ENCODE data around the gene GNGT2. TPM values are rescaled to one million over a fixed set of nuclear protein-coding genes. Genes with fewer than 3 reads are reported as not detected.

GNGT2 gene
- total RNA-seq, result 2.8 and 8.5 TPM in 2 replicates

GRCh38 chr17:49210158-49211029 lies at the start of gene GNGT2, which contains the start of gene ABI3:
TSS of gene GNGT2 (minus strand) at chr17:49210574. CDS start at chr17:49207422, 3,152 bp downstream.
TSS of gene ABI3 (plus strand) at chr17:49210707. CDS start at chr17:49210725, 18 bp downstream.

DNA sequence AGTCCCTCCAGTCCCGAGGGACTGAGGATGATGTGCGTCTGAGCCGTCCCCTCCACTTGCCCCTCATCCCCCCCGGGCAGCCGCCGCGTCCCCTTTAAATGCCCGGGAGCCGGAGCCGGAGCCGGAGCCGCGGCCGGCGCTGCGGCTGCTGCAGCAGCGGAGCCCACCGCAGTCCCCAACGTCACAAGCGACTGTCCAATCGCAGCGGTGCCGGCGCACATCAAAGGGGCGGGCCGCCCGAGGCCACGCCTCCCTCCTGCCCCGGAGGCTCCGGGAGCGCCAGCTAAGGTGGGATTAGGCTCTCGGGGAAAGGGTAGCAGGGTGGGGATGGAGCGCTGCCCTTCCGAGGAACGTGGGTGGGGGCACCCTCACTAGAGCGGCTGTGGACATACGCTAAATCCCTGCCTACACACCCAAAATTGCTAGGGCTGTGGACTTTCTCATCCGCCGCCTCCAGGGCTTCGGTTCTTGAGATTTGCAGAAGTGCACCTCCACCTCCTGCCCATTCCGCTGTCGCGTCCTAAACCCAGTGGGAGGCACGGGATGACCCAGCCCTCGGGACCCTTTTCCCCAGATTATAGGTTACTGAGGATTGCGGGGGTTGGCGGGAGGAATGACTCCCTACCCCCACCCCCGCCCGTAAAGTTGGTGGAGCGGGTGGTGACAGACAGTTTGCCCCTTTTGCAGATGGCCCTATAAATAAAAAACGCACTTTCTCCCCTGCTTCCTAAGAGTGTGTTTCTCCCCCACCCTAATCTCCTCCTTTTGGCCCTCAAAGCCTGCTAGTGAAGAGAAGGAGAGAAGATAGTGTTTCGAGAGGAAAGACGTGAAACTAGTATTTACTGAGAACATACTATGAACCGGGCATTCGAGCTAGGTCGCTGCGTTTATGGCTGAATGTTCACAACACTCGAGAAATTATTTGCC lies 20.5 kb upstream of the GNGT2 start, which contains the start of gene PHOSPHO1:
TSS of gene PHOSPHO1 (minus strand) at position 152 of the 927 bp plus-strand sequence. CDS start 4,096 bp downstream, outside the sequence.

Other genes starting within 250 kb of the GNGT2 start
- not detected in 2 replicates for gene GIP, start 242.0 kb downstream of the GNGT2 start, total RNA-seq
- 0.20 and 0.30 TPM in 2 replicates for gene IGF2BP1, start 213.2 kb downstream of the GNGT2 start, total RNA-seq
- not detected in 2 replicates for gene B4GALNT2, start 77.8 kb downstream of the GNGT2 start, total RNA-seq
- 71.1 and 73.1 TPM in 2 replicates for gene ABI3, start 133 bp upstream of the GNGT2 start, total RNA-seq
- gene PHOSPHO1, start 20.2 kb upstream of the GNGT2 start, total RNA-seq, result 0.54 TPM in 1 of 2 replicates, not detected in the other
- 8.6 and 9.3 TPM in 2 replicates for gene ZNF652, start 151.7 kb upstream of the GNGT2 start, total RNA-seq
- gene PHB1, start 204.3 kb upstream of the GNGT2 start, total RNA-seq, result 198 and 230 TPM in 2 replicates